NCI-H146 treated with DMSO at 0.1 percent for 48 hours (cell line): Measurements from ENCODE around the gene PMM2.
"Not testable (repeated sequence)": the region's sequence is repeated elsewhere in the genome, so short reads cannot be mapped to it uniquely, and the experiment has no call there.

Experiments used
- DNase-seq: peaks from one replicate; lab custom pipeline; 2025; ENCODE audit not compliant: unreplicated experiment; lab: John Stamatoyannopoulos, UW

The PMM2 gene

DNA sequence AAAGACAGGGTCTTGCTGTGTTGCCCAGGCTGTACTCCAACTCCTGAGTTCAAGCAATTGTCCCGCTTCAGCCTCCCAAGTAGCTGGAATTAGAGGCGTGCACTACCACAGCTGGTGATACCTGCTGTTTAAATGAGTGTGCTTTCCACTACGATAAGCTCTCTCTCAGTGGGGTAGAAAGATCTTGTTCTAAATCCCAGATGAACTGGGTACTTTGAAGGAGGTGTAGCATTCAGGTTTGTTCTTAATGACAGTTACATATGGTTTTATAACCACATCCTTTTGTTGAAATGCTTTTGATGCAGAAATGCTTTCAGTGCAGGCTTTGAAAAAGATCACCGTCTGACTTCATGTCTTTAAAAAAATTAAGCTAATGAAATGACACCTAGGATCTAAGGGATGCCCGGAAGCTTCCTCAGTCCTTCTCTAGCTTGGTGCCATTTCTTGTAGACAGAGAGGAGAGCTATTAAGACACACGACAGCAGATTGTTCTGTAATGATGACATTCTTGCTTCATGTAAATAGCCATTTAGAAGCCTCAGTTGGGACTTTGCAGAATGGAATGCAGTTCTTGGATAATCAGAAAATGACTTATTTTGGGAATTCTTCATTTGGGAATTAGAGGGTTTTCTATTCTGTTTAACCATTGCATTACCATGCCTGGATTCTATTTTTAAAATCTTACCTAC, 19.5 kb downstream of the PMM2 start:
- no peak for DNase-seq

DNA sequence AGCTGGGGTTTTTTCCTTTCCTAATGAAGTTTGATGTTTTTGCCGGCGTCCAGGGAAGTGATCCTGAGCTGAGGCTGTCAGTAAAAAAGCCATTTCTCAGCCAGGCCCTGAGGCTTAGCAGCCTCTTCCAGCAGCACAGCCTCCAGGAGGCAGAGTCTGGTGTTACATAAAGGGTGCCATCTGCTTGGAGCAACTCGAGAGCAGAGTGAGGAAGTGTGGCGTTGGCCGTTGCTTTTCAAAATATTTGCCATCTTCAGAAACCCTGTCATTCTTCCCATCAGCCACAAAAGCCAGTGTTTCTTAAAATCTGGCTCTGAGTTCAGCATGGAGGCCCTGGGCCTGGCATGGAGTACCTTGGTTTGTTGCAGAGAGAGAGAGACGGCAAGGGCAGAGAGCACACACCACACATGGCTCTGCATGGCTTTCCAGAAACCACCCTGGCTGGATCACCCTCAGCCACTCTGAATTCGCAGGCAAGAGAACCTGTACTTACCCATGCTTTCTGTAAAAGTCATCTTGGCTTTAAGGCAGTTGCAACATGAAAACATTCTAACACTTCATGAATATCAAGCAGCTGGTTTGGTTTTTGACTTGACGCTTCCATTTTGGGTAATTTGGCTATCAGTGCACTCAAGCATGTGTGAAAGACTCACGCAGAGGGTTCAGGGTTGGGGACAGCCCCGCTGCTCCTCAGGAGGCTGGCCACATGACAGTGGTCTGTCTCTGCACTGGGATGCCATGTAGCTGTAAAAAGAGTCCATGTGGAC, 21.0 kb downstream of the PMM2 start:
- no peak for DNase-seq

DNA sequence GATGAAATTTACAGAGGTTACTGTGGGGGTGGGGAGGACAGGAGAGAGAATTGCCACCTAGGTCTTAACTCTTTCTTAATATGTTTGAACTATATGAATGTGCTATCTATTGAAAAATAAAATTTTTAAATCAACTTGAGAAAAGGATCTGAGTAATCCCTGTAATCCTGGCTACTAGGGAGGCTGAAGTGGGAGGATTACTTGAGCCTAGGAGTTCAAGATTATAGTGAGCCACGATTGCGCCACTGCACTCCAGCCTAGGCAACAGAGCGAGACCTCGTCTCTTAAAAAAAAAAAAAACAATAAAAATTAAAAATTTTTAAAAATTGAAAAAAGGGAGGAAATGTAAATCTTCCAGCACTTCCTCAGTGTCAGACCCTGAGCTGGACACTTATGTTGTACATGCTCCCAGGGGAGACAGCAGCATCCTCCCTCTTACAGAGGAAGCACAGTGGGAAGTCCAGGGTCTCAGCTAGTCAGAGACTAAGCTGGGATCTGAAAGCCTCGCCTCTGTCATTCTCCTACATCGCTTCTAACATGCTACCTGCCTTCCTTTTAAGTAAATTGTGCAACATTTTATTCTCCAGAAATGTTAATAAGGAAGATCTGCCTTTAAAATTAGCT, 21.9 kb downstream of the PMM2 start:
- no peak for DNase-seq

DNA sequence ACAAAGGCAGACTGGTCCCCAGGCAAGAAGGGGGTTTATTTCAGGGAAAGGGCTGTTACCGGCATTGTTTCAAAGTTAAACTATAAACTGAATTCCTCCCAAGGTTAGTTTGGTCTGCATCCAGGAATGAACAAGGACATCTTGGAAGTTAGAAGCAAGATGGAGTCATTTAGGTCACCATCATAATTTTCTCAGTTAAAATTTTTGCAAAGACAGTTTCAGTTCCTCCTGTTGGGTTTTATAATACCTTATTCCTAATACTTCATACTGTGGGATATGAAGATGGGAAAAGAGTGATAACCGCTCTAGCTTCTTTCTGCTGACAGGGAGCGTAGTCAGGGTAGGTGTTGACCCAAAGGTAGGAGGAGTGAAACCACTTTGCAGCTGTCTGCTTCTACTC, 24.8 kb downstream of the PMM2 start:
- DNase-seq, result no peak

DNA sequence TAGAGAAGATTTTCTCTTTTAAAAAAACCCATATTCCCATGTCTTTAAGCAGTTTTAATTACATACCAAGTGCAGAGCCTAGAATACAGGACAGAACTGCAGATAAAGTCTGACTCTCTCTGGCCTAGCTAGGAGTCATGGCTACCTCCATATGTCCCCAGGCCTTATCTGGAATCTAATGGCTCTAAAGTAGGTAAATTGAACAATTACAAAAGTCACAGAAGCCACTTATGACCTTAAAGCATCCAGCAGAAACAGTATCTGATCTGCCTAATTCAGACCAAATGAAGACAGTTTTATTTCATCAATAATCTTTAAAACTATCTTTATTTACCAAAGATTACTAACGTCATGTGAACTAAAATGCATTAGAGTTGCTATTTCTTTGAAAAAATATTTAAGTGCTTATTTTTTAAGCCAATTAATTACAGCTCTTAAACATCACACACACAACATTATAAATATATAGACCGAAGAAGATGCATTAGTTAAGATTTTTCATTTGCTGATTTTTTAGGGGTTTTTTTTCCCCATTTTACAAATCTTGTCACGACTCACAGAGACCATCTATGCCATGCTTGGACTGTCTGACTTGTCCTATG, 28.7 kb downstream of the PMM2 start:
- no peak for DNase-seq

DNA sequence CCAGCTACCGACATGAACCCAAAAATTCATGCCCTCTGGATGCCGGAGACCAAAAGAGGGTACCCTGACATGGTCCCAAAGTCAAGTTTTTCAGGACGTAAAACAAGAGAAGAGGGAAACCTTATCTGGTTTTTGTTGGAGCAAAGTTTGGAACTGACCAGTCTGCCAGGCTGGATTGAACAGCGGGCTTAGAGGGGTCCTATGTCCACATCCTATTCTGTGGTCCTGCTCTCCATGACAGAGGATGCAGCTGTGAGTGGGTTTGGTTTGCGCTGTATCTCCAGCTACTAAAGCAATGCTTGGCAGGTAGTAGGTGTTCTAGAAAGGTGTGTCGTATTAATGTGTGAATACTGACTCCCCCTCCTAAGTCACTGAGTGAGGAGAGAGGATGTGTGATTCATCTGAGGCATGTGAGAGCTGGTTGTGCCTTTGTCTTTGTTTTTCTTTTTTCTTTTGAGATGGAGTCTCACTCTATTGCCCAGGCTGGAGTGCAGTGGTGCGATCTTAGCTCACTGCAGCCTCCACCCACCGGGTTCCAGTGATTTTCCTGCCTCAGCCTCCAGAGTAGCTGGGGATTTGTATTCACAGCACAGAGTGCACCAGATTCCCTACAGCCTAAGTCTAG, 31.0 kb downstream of the PMM2 start:
- no peak for DNase-seq

DNA sequence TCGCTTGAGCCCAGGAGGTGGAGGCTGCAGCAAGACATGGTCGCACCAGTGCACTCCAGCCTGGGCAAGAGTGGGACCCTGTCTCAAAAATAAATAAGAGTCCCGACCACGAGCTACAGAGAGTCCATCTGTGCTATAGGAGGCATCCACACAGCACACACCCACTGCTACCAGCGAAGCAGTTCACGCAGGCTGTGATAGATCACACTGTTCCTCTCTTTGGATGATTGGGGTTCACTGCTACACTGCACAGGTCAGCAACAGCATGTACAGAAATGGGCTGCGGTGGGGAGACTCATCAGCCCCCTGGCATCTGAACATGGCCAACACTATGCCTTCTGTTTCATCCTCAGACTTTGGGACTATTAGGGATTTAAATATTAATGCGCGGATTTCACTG, 33.8 kb downstream of the PMM2 start:
- no peak for DNase-seq

DNA sequence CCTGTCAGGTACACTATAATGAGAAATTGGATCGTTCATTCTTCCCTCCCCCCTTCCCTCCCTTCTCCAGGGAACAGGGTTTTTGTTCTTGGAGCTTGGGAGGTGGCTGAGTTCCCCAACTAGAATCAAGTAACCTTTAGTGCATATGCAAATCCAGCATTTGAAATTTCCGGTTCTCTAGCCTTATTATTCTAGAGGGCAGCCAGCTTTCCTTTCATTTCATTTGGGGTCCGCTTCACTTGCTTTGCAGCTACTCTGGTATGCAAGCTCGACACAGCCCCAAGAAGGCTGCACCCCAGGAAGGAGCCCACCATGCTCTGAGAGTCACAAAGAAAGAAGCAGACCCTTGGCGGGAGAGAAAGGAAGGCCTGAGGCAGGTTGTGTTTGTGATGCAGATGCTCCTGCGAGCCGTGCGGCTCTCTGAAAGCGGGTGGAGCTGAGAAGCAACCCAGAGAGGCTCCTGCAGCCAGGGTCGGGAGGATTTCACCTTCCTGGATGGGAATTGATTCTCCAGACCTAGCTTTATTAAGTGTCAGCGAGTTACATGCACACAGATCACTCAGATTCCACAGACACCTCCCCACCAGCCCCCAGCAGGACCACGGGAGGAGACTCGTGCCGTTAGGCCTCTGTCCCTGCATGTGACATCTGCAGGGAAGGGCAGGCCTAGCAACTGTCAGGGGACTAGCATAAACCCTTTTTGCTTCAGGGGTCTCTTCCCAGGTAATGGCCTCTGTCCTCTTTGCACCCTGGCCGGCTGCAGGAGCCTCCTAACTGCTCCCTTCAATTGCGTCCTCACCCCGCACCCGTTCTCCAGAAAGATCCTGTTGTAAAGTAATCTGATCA, 34.5 kb downstream of the PMM2 start:
- DNase-seq, result no peak

DNA sequence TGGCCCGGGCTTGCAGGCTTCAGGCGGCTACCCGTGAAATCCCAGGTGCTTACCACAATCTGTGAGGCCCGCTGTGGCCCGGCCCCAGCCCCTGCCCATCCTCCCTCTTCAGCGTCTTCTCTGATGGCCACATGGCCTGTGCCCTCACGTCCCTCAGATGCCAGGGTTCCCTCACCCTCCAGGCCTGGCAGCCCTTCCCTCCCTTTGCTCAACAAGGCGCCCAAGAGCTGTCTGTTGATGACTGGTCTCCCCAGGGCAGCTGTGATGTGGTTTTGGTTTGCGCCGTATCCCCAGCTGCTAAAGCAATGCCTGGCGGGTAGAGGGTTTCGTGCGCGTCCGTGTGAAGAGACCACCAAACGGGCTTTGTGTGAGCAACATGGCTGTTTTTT, 35.1 kb downstream of the PMM2 start:
- no peak for DNase-seq

DNA sequence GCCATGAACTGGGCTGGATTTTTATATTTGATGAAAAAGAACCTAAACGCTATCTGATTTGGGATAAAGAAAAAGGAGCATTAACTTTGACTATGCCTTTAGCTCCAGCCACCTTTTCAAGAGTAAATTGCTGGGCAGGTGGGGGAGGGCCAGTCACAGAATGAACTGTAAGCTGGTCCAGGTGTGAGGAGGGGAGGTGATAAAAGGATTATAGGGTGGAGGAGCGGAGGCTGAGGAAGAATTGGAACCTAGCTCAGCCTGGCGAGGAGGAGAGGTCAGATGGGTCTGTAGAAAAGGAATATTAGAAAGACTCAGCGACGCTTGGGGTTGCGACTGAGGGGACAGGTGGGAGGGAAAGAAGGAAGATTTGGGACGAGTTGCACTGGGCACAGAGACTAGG, 39.2 kb downstream of the PMM2 start:
- not testable (repeated sequence) for DNase-seq

DNA sequence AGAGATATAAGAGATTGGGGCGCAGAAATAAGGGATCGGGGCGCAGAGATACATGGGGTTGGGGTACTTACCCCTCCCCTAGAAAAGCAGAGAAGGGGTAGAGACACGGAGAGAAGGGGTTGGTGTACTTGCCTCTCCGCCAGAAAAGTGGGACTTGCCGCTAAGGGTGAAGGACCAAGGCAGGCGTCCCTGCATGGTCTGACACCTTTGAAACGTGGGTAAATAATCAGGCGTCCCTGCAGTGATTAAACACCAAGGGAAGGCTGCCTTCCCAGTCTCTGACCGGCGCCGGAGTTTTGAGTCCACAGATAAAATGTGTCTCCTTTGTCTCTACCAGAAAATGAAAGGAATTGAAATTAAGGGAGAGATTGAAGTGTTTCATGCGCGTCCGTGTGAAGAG, 40.0 kb downstream of the PMM2 start:
- DNase-seq, result not testable (repeated sequence)

DNA sequence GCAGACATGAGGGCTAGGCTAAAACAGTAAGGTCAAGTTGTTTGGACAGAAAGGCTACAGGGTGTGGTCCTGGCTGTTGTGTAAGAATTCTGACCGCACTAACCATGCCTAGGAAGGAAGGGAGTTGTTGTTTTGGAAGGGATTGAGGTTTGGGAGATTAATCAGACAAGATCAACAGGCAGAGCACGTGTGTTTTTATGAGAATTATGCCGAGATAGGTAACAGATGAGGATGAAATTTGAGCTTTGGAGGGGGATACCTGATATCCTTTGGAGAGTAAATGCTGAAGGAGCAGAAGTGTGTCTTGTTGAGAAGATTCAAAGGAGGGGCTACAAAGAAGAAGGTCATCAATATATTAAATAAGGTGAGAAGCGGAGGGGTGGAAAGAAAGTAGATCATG, 44.4 kb downstream of the PMM2 start:
- DNase-seq, result not testable (repeated sequence)

DNA sequence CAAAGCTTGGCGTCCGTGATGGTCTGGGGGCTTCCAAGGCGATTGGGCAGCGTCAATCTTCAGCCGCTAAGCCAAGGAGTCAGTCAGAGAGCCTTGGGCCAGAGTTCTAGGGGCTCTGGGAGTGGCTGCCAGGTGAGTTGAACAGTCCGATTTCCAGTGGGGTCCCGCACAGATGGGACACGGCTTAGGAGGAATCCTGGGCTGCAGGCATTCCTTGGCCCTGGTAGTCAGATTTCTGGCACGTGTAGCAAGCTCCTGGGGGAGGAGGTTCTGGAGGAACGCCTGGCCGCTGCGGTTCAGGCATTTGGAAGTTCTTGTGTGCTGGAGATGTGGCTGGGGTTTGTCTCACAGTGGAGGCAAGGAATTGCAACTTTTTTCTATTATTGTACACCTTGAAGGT, 45.7 kb downstream of the PMM2 start:
- DNase-seq, result not testable (repeated sequence)

DNA sequence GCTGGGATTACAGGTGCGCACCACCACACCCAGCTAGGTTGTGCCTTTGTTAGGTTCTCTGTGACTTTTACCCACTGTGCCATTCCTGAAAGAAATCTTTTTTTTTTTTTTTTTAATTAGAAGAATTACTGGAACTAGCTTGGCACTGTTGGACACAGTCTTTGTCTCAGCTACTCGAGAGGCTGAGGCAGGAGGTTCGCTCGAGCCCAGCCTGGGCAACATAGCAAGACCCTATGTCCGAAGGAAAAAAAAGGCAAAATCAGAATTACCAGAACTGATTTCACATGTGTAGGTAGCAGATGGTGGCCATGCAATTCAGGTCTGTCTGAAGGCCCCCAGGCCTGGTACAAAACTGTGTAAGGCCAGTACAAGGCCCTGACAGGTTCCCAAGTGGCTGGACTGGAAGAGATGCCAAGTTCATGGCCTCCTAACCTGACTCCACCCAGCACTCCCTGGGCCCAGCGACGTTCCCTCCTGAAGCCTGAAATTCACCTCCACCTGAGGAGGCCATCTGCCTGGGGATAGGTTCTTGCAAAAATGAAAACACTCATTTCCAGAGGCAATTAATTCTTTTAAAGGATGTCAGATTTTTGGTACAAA, 48.2 kb downstream of the PMM2 start:
- no peak for DNase-seq

DNA sequence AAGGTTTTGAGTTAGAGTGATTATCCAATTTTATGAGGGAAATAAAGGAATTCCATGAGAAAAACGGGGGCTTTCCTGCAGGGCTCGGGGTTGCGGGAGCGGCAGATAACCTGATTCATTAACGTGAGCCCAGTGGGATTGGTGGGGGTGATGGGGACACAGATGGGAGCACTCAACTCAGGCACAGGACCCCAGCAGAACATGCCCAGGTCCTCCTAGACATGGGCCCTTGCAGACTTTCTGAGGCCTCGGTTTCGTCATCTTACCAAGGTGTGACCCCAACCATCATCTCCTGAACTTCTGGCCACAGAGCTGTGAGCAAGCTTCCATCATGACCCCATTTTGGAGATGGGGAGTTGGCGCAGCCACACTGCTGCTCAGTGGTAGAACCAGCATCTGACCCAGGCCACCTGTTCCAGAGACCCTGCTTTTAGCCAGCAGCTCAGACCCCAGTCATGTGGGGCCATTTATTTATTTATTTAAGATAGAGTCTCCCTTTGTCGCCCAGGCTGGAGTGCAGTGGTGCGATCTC, 48.8 kb downstream of the PMM2 start:
- no peak for DNase-seq

DNA sequence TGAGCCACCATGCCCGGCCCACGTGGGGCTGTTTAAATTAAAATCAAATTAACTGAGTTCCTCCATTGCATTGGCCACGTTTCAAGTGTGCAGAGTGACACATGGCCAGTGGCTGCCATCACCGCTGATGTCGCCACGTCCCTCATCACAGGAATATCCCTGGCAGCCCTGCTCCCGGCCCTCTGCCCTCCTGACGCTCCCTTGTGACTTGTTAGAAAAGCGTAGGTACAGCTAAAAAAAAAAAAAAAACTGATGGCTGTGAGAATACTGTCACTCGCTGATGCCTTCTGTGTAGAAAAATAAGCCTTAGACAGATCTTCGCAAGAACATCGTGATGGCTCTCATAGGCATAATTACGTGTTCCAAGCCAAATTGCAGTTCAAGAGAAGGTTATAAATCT, 49.5 kb downstream of the PMM2 start:
- DNase-seq, result no peak

DNA sequence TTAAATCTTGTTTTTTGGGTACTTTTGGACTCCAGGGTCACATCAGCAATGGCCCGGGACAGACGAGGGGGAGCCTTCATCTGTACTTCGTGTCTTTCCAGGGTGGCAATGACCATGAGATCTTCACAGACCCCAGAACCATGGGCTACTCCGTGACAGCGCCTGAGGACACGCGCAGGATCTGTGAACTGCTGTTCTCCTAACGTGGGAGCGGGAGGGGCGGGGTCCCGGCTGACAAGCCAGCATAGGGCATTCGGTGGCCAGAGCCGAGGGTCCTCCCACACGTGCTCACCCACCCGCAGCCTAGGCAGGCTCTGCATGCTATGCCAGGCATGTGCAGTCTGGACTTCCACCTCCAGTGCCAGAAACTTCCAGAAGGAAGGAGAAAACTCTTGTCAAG, 50.0 kb downstream of the PMM2 start:
- no peak for DNase-seq

DNA sequence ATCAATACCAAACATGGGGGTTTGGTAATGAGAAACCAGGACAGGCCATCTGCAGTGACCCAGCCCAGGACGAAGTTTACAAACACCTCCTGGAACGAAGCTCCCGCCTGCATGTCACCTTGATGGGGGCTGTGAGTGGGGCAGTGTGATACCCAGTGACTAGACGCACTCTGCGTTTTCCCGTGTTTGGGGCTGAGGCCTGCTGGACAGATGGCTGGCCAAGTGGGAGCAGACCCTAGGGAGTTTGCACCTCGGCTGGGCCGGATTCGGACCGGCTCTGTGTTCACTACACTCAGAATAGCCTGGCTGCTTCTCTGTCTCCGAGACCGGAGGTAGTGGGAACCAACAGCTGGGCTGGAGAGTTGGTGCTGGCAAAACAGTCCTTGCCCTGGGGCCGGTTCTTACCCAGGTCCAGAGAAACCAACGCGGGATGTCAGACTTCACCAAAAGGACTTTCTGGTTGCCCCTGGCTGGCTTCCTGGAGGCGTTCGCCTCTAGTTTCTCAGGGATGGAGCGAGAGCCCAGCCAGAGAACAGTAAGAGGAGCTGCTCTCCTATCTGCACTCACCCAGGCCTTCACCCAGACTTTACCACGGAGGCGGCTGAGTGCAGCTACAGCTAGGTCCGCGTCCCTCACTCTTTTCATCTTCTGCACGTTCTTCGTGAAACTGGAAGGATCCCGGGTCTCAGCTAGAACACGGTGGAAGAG, 50.7 kb downstream of the PMM2 start:
- no peak for DNase-seq

DNA sequence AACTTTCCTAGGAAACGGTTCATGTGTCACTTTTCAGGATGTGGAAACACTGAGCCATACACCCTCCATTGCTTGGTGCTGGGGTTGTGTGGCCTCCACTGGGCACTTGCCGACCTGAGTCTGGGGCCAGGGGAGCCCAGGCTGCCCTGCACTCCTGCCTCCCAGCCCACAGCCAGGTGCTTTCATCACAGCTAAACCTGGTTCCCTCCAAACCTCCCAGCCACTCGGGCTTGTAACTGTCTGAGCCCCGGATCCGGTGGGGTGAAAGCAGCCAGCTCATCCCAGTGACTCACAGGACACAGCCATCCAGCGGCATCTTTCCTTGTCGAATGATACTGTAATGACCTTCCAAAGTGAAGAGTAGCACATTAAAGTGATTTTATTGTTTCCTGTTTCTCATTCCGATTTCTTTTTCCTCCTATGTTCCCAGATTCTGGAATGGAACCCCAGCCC, 51.3 kb downstream of the PMM2 start:
- DNase-seq, result no peak
